ENCODE measurements around the gene TMEM259.

TMEM259 gene

DNA sequence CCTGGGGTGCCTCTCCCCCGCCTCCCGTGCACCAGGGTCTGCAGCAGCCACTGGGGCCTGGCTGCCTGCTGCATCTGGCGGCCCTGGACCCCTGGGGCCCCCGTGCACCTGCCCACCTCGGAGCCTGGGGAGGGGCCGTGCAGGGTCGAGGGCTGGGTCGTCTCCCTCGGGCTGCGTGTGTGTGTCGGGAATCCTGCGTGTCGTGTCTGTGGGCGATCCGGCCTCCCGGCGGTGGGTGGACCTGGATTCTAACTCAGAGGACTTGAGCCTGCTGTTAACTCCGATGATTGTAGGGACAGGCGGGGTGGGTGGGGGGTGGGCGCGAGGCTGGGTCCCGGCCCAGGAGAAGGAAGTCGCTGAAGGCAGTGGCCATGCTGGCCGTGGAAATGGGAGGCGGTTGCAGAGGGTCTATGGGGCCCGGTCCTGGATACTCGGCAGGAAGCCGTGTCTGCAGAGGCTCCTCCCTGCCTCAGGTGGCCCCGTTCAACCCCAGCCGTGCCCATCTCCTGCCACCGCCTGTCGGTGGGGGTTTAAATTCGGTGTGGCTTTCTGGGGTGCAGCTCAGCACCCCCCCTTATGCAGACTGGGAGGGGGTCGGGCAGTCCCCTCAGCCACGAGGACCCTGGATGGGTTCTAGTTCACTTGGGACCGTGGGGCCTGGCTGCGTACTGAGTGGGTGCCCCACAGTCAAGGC is 46.2 kb downstream of the TMEM259 start:
- no peak overlapping the region for H3K27ac Mint-ChIP-seq
- peaks cover 7% of the 10 kb centered on the region for H3K9me3 Mint-ChIP-seq
- H3K27me3 Mint-ChIP-seq: no peaks in the 10 kb centered on the region
- no peaks in the 10 kb centered on the region for H3K4me1 Mint-ChIP-seq
- CTCF ChIA-PET: no interaction called here
- H3K36me3 Mint-ChIP-seq: peaks cover 22% of the 10 kb centered on the region
- H3K4me3 Mint-ChIP-seq: no peak overlapping the region
- DNase-seq: no peak

GRCh38 chr19:973726-974563 is 47.0 kb downstream of the TMEM259 start:
- Mint-ChIP-seq H3K27me3 (no peaks in the 10 kb centered on the region), H3K4me1 (no peaks in the 10 kb centered on the region), H3K4me3 (no peak overlapping the region), H3K36me3 (peaks cover 22% of the 10 kb centered on the region), H3K27ac (no peak overlapping the region), H3K9me3 (peaks cover 7% of the 10 kb centered on the region)
- CTCF ChIA-PET: no interaction called here
- no peak for DNase-seq

- H3K4me3 Mint-ChIP-seq: no peak overlapping the region
- H3K4me1 Mint-ChIP-seq: no peaks in the 10 kb centered on the region
- H3K9me3 Mint-ChIP-seq: peaks cover 7% of the 10 kb centered on the region
Observed at GRCh38 chr19:972281-972680, 48.6 kb downstream of the TMEM259 start.

GRCh38 chr19:971795-972194 is 49.1 kb downstream of the TMEM259 start:
- Mint-ChIP-seq H3K36me3 (peaks cover 33% of the 10 kb centered on the region), H3K4me3 (no peak overlapping the region)
- CTCF ChIA-PET: interaction anchor here (1.9 kb wide), 1 partner anchor 49 kb away, joined by 8 read pairs; no protein-coding TSS in a partner anchor

More at GRCh38 chr19:972281-972680, 48.6 kb downstream of the TMEM259 start:
- DNase-seq: no peak
- peaks cover 30% of the 10 kb centered on the region for H3K36me3 Mint-ChIP-seq
- CTCF ChIA-PET: no interaction called here
- H3K27me3 Mint-ChIP-seq: no peaks in the 10 kb centered on the region
- H3K27ac Mint-ChIP-seq: no peak overlapping the region

DNA sequence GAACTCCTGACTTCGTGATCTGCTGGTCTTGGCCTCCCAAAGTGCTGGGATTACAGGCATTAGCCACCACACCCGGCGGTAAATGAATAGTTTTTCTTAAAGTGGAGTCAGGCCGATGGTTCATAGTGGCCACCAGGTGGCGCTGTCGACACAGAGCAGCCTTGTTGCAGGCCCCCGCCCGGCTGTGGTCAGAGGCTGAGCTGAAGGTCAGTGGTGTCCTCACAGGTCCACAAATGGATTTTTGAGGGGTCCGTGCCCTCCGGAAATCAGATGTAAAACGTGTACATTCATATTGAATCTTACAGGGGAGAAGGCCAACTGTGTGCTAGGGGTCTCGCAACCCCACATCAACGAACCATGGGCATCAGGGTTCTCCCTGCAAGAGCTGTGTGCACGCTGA is 50.2 kb downstream of the TMEM259 start:
- H3K36me3 Mint-ChIP-seq: peaks cover 37% of the 10 kb centered on the region
- CTCF ChIA-PET: interaction anchor here (1.3 to 1.9 kb wide), 2 partner anchors 11 to 48 kb away, joined by 3 to 8 read pairs; no protein-coding TSS in a partner anchor
- no peak overlapping the region for H3K4me3 Mint-ChIP-seq
- peaks cover 7% of the 10 kb centered on the region for H3K9me3 Mint-ChIP-seq
- no peak for DNase-seq
- H3K4me1 Mint-ChIP-seq: no peaks in the 10 kb centered on the region
- H3K27me3 Mint-ChIP-seq: no peaks in the 10 kb centered on the region
- H3K27ac Mint-ChIP-seq: peak overlapping the region; percentile 55

More at GRCh38 chr19:971795-972194, 49.1 kb downstream of the TMEM259 start:
- H3K4me1 Mint-ChIP-seq: no peaks in the 10 kb centered on the region
- no peak for DNase-seq
- H3K9me3 Mint-ChIP-seq: peaks cover 7% of the 10 kb centered on the region
- H3K27ac Mint-ChIP-seq: no peak overlapping the region
- no peaks in the 10 kb centered on the region for H3K27me3 Mint-ChIP-seq

DNA sequence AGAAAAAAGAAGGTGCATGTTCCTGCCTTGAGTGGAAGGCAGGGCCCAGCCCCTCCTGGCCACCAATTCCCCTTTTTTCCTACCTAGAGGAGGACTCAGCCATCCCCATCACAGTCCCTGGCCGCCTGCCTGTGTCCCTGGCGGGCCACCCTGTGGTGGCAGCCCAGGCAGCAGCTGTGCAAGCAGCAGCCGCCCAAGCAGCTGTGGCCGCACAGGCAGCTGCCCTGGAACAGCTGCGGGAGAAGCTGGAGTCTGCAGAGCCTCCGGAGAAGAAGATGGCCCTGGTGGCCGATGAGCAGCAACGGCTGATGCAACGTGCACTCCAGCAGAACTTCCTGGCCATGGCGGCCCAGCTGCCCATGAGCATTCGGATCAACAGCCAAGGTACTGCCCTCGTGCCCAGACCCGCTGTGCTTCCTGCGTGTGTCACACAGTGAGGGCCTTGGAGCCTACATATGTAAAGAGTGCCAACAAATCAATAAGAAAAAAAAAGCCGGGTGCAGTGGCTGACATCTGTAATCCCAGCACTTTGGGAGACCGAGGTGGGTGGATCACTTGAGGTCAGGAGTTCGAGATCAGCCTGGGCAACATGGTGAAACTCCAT is 54.3 kb downstream of the TMEM259 start:
- Mint-ChIP-seq H3K9me3 (peaks cover 7% of the 10 kb centered on the region), H3K36me3 (peaks cover 52% of the 10 kb centered on the region), H3K4me1 (peaks cover 15% of the 10 kb centered on the region), H3K4me3 (no peak overlapping the region), H3K27me3 (no peaks in the 10 kb centered on the region), H3K27ac (no peak overlapping the region)
- CTCF ChIA-PET: no interaction called here
- no peak for DNase-seq

- no peak overlapping the region for H3K4me3 Mint-ChIP-seq
Observed at GRCh38 chr19:964761-965694, 55.9 kb downstream of the TMEM259 start.

DNA sequence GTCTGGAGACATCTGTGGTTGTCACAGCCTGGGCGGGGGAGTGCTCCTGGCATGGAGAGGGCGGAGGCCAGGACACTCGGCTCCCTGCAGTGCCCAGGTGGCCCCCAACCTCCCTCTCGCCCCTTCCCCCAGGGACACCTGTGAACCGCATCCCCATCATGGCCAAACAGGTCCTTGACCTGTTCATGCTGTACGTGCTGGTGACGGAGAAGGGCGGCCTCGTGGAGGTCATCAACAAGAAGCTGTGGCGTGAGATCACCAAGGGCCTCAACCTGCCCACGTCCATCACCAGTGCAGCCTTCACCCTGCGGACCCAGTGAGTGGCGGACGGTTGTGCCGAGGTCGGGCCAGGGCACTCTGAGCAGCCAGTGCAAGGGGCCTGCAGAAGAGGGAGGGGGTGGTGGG is 56.8 kb downstream of the TMEM259 start:
- peaks cover 17% of the 10 kb centered on the region for H3K4me1 Mint-ChIP-seq
- DNase-seq: no peak
- H3K36me3 Mint-ChIP-seq: peaks cover 41% of the 10 kb centered on the region
- no peaks in the 10 kb centered on the region for H3K27me3 Mint-ChIP-seq
- no peak overlapping the region for H3K27ac Mint-ChIP-seq
- no peak overlapping the region for H3K4me3 Mint-ChIP-seq
- no peaks in the 10 kb centered on the region for H3K9me3 Mint-ChIP-seq
- CTCF ChIA-PET: interaction anchor here (1.3 kb wide), 1 partner anchor 40 kb away, joined by 3 read pairs; no protein-coding TSS in a partner anchor

More at GRCh38 chr19:964761-965694, 55.9 kb downstream of the TMEM259 start:
- no peak for DNase-seq
- H3K27ac Mint-ChIP-seq: no peak overlapping the region
- CTCF ChIA-PET: interaction anchor here (1.3 kb wide), 1 partner anchor 39 kb away, joined by 3 read pairs; no protein-coding TSS in a partner anchor
- H3K9me3 Mint-ChIP-seq: no peaks in the 10 kb centered on the region
- H3K36me3 Mint-ChIP-seq: peaks cover 41% of the 10 kb centered on the region
- no peaks in the 10 kb centered on the region for H3K27me3 Mint-ChIP-seq
- peaks cover 15% of the 10 kb centered on the region for H3K4me1 Mint-ChIP-seq

DNA sequence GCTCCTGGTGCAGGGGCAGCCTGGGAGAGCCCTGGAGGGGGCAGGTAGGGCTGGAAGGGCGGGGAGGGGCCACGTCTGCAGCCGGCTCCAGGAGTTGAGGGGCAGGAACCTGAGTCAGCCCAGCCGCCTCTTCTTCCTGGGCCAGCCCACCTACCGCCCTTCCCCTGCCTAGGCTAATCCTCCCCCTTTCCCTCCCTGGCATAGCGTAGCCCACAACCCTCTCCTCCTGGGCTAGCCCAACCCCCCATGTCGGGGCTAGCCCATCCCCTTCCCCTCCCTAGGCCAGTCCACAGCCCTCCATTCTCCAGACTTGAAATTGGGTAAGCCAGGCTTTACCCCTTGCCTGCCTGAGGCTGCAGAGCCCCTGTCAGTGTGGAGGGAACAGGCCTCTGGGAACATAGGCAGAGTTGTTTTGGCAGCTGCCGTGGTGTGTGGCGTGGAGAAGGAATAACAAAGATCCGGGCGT is 57.4 kb downstream of the TMEM259 start:
- Mint-ChIP-seq H3K9me3 (no peaks in the 10 kb centered on the region), H3K27ac (no peak overlapping the region), H3K4me1 (peaks cover 20% of the 10 kb centered on the region), H3K4me3 (no peak overlapping the region), H3K27me3 (no peaks in the 10 kb centered on the region), H3K36me3 (peaks cover 41% of the 10 kb centered on the region)
- CTCF ChIA-PET: no interaction called here
- no peak for DNase-seq

GRCh38 chr19:962683-963400 is 58.1 kb downstream of the TMEM259 start:
- H3K4me1 Mint-ChIP-seq: peaks cover 20% of the 10 kb centered on the region
- H3K9me3 Mint-ChIP-seq: no peaks in the 10 kb centered on the region
- CTCF ChIA-PET: no interaction called here
- no peaks in the 10 kb centered on the region for H3K27me3 Mint-ChIP-seq
- peak overlapping the region; percentile 11 for H3K27ac Mint-ChIP-seq
- H3K4me3 Mint-ChIP-seq: no peak overlapping the region
- H3K36me3 Mint-ChIP-seq: peaks cover 37% of the 10 kb centered on the region
- no peak for DNase-seq

- H3K4me3 Mint-ChIP-seq: no peak overlapping the region
- H3K27ac Mint-ChIP-seq: peak overlapping the region; percentile 84
- CTCF ChIA-PET: interaction anchor here (0.6 kb wide), 1 partner anchor 34 kb away, joined by 3 read pairs; no protein-coding TSS in a partner anchor
- H3K27me3 Mint-ChIP-seq: no peaks in the 10 kb centered on the region
- H3K9me3 Mint-ChIP-seq: no peaks in the 10 kb centered on the region
- DNase-seq: peak; percentile 38
- peaks cover 33% of the 10 kb centered on the region for H3K36me3 Mint-ChIP-seq
- H3K4me1 Mint-ChIP-seq: peaks cover 20% of the 10 kb centered on the region
Observed at GRCh38 chr19:961866-962620, 58.9 kb downstream of the TMEM259 start.

GRCh38 chr19:960601-960938 is 60.4 kb downstream of the TMEM259 start:
- no peaks in the 10 kb centered on the region for H3K27me3 Mint-ChIP-seq
- no peak overlapping the region for H3K27ac Mint-ChIP-seq
- peaks cover 28% of the 10 kb centered on the region for H3K36me3 Mint-ChIP-seq
- H3K9me3 Mint-ChIP-seq: no peaks in the 10 kb centered on the region
- no peak overlapping the region for H3K4me3 Mint-ChIP-seq
- peaks cover 20% of the 10 kb centered on the region for H3K4me1 Mint-ChIP-seq
- CTCF ChIA-PET: no interaction called here
- no peak for DNase-seq

Measured in activated naive CD4-positive, alpha-beta T cell treated with anti-CD3 and anti-CD28 coated beads, Interleukin-2, amount 10 ng/mL, durations not matched to agents 7 days and 5 days (primary cell).